Measurements from ENCODE around the gene ZNF256.

ZNF256 gene

DNA sequence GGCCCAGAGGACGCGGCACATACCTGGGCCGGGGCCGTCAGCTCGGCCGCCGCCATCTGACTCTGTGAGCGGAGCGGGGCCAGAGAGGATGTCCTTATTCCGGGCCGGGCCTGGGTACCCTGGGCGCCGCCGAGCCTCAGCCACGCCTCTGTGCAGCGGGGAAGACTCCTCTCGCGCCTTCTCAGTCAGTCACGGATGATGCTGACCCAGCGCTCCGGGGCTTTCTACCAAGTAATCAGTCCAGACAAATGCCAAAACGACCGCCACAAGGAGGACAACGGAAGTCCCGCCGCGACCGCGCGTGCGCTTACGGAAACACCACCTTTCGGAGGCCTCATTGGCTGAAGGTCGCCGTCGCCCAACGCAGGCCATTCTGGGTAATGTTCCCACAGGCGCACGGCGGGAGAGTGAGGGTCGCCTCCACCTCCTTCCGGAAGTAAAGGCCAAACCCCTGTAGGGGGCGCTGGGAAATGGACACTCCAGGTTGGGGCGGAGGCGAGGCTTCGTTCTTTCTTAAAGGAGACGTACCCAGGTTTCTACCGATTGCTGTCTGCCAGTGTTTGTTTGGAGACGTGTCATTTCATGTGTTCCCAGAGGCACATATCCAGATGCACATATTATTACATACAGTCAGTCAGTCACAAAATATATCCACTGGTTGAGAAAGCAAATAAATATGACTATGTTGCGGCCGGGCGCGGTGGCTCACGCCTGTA lies at the start of gene ZNF256:
ZNF256 (minus strand) TSS at position 288 of the 716 bp plus-strand sequence; CDS start at position 56, 232 bp downstream.
- DNase-seq (ENCODE audit: low spot score) = peak; percentile 95
- TF ChIP-seq, protein P1, sequence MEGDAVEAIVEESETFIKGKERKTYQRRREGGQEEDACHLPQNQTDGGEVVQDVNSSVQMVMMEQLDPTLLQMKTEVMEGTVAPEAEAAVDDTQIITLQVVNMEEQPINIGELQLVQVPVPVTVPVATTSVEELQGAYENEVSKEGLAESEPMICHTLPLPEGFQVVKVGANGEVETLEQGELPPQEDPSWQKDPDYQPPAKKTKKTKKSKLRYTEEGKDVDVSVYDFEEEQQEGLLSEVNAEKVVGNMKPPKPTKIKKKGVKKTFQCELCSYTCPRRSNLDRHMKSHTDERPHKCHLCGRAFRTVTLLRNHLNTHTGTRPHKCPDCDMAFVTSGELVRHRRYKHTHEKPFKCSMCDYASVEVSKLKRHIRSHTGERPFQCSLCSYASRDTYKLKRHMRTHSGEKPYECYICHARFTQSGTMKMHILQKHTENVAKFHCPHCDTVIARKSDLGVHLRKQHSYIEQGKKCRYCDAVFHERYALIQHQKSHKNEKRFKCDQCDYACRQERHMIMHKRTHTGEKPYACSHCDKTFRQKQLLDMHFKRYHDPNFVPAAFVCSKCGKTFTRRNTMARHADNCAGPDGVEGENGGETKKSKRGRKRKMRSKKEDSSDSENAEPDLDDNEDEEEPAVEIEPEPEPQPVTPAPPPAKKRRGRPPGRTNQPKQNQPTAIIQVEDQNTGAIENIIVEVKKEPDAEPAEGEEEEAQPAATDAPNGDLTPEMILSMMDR (IDR thresholded peaks at IDR 0.05; ENCODE audit: extremely low read depth, missing control alignments) = no peak

DNA sequence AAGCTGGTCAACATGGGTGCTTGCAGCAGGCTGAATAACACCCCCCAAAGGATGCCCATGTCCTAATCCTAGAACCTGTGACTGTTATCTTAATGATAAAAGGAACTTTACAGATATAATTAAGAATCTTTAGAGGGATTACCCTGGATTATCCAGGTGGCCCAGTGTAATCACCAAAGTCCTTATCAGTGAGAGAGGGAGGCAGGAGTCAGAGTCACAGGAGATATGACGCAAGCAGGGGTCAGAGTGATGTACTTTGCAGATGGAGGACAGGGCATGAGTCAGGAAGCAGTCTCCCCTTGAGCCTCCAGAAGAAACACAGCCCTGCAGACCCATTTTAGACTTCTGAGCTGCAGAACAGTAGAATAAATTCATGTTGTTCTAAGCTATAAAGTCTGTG lies 45.3 kb upstream of the ZNF256 start:
- no peak for DNase-seq (ENCODE audit: low spot score)
- TF ChIP-seq, protein P1 (IDR thresholded peaks at IDR 0.05; ENCODE audit: extremely low read depth, missing control alignments) = no peak

DNA sequence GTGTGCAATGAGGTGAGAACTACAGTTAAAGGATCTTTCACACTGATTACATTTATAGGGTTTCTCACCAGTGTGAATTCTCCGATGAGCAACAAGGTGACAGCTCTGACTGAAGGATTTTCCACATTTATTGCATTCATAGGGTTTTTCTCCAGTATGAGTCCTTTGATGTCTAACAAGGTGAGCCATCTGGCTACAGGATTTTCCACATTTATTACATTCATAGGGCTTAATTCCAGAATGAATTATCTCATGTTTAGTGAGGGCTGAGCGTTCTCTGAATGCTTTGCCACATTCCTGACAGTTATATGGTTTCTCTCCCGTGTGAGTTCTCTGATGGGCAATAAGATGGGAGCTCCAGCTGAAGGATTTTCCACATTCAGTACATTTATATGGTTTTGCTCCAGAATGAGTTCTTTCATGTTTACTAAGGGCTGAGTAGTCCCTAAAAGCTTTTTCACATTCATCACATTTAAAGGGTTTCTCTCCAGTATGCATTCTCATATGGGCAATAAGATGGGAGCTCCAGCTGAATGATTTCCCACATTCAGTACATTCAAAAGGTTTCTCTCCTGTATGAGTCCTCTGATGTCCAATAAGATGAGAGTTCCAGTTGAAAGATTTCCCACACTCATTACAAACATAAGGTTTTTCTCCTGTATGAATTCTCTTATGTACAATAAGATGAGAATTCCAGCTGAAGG lies 31.2 kb upstream of the ZNF256 start:
- TF ChIP-seq, protein P1 (IDR thresholded peaks at IDR 0.05; ENCODE audit: extremely low read depth, missing control alignments) = no peak

DNA sequence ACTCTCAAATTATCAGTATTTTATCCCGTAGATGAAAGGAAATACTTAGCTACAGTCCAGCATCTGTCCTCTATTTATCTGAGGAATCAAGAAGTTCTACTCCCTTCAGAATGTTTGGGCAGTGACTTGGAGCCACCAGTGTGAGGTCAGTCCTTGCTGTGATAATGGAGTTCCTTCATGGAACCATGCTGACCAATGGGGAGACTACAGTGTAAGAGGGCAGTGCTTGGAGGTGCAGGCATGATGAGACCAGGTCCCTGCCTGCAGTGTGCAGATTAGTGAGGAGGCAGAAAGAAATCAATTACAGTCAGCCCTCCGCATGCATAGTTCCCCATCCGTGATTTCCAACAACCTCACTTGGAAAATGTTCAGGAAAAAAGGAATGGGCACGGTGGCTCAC lies 26.9 kb upstream of the ZNF256 start, which contains the start of gene C19orf18:
C19orf18 (minus strand) TSS at position 101 of the 400 bp plus-strand sequence. CDS start 102 bp downstream, outside the sequence.
- DNase-seq (ENCODE audit: low spot score) = no peak
- TF ChIP-seq, protein P1 (IDR thresholded peaks at IDR 0.05; ENCODE audit: extremely low read depth, missing control alignments) = no peak

More for the DNA sequence above, 31.2 kb upstream of the ZNF256 start:
- DNase-seq (ENCODE audit: low spot score) = no peak

DNA sequence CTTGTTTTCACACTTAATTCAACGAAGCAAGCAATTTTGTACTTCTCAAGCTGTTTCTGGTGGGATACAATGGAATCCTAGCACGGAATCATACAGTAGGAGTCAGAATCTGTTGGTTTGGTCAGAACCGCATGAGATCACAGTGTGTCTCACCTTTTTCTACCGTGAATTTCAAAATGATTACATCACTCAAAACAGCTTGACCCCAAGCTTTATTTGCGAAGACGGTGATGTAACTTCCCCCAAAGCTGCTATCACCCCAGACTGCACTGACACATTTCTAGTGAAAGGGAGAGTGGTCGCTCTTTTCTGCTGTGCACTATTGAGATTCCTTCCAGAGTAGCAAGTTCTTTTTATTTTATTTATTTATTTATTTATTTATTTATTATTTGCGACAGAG lies 17.3 kb upstream of the ZNF256 start:
- no peak for DNase-seq (ENCODE audit: low spot score)

DNA sequence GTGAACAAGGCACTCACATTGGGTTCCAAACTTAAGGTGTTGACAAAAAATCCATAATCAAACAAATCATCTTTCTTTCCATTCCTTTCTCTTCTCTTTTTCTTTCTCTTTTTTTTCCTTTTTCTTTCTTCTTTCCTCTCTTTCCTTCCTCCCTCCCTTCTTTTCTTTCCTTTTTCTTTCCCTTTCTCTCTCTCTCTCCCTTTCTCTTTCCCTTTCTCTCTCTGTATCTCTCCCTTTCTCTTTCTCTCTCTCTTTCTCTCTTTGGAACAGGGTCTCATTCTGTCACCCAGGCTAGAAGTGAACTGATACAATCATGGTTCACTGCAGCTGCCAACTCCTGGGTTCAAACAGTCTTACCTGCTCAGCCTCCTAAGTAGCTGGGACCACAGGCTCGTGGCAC lies 14.3 kb upstream of the ZNF256 start:
- TF ChIP-seq, protein P1 (IDR thresholded peaks at IDR 0.05; ENCODE audit: extremely low read depth, missing control alignments) = no peak
- DNase-seq (ENCODE audit: low spot score) = no peak

More for the DNA sequence above, 17.3 kb upstream of the ZNF256 start:
- TF ChIP-seq, protein P1 (IDR thresholded peaks at IDR 0.05; ENCODE audit: extremely low read depth, missing control alignments) = no peak

DNA sequence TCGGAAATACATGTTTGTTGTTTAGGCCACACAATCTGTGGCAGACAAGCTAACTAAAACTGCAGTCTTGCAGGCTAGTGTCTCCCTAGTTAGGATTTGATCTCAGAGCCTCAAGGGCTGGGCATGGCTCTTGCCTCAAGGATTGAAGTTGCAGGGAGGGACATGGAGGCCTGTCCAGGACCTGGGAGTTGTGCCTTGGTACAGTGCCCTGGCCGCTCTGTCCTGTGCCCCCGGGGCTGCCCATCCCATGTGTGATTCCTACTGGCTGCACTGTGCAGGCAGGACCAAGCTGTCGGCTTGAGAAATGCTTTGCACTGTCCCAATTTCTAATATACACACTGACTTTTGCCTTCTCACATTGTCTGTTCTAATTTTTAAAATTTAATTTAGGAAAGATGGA lies 7.5 kb upstream of the ZNF256 start:
- TF ChIP-seq, protein P1 (IDR thresholded peaks at IDR 0.05; ENCODE audit: extremely low read depth, missing control alignments) = no peak

More for the DNA sequence above, 7.5 kb upstream of the ZNF256 start:
- DNase-seq (ENCODE audit: low spot score) = no peak

Data from GM20000 (cell line).